Measurements from ENCODE around the gene SPATA21.

SPATA21 gene

DNA sequence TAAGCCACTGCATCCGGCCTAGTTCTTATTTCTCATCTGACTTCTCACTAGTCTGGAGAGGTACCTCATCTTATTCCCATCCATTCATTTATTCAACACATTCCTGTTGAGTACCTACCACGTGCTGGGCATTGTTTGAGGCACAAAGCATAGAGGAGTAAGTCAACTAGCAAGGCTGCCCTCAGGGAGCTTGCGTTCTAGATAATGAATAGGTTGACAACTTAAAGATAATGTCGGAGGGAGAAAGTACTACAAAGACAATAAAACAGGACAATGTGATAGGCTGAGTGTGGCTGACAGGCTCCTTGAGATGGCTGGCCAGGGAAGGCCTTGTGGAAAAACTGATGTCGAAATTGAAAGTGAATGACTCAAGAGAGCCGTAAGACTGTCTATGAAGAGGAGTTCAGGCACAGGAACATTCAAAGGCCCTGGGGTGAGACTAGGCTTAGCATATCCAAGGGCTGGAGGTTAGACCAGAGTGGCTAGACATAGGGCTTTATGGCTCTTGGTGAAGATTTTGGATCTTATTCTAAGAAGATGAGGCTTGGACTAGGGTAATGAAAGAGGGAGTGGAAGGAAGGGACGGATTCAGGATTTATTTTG, 18.3 kb downstream of the SPATA21 start:
- DNase-seq = no peak

DNA sequence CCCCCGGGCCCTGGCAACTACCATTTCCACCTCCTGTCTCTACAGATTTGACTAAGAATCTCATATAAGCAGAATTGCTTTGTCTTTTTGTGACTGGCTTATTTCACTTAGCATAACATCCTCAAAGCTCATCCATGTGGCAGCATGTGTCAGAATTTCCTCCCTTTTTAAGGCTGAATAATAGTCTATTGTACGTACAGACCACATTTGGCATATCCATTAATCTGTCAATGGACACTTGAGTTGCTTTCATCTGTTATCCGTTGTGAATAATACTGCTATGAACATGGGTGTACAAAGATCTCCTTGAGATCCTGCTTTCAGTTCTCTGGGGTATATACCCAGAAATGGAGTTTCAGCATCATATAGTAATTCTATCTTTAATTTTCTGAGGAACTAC, 24.0 kb downstream of the SPATA21 start:
- no peak for DNase-seq

DNA sequence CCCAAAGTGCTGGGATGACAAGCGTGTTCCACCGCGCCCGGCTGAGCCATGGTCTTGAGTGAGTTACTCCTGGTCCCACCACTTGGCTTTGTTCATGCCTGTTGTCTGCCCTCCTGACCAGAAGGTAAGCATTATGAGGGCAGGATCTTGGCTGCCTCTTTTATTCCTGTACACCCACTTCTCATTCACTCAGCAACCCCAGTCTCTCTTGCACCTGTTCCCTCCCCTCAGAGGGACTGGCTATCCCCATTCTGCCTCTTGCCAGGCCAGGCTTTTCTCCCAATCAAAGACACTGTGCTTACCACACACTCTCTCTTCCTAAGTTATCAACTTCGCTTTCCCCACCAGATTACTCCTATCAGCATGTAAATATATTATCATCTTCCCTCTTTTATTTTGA, 26.4 kb downstream of the SPATA21 start:
- DNase-seq = no peak

DNA sequence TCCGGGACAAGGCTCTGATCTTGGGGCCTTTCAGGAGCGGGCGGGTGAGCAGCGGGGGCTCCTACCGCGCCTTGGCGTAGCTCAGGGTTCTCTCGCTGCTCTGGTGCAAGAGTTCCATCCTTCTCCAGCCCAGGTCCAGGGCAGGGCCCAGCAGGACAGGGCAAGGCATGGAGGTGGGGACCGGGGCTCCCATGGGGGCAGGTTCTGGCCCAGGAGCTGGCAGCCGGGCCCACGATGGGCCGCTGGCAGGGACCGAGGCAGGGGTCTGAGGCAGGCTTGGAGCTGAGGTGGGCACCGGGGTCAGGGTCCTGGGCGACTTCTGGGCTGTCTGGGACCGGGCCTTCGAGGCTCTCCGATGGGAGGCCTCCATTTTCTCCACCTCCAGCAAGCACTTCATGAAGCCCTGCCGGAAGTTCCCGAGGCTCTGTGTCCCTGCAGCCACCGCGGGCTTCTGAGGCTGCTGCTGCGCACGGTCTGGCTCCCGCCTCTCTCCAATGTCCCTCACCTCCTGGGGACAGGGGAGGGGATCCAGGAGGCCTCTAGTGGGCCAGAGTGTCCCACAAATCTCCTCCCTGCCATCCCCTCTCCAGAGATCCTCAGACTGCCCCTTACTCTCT, 27.6 kb downstream of the SPATA21 start:
- no peak for DNase-seq

DNA sequence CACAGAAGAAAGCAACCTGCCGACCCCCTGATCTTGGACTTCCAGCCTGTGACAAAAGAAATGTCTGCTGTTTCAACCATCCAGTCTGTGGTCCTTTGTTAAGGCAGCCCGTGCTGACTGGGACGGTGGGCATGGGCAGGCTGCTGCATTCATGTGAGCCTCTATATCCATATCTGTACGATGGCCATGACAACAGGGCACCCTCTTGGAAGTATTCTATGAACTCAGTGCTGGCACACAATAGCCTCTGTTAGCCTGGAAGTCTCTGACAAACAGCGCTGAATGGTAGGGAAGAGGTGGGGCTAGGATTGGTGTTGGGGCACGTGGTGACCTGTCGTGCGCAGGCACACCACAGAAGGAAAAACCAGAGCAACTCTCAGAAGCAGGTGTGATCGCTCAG, 30.4 kb downstream of the SPATA21 start:
- DNase-seq = no peak

DNA sequence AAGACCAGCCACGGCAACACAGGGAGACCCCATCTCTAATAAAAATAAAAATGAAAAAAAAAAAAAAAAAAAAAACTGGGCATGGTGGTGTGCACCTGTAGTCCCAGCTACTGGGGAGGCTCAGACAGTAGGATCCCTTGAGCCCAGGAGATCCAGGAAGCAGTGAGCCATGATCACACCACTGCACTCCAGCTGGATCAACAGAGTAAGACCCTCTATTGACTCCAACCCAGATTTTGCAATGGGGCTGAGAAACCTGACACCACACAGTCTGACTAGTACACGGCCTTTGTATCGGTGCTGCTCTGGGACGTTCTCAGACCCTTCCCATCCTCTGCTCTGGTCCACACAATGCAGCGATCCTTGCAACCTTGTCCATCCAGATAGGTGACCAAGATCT, 31.8 kb downstream of the SPATA21 start:
- DNase-seq = no peak

DNA sequence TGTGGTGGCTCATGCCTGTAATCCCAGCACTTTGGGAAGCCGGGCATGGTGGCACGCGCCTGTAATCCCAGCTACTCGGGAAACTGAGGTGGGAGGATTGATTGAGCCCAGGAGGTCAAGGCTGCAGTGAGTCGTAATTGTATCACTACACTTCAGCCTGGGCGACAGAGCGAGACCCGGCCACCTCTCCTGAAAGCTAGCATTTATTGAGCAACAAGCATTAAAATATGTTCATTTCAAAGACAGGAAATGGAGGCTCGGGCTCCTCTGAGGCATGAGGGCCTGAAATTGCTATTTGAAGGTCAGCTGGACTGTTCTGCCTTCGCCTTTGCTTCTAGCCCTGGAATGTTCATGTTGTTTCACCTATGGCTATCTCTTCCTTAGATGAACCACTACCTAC, 34.5 kb downstream of the SPATA21 start:
- no peak for DNase-seq

DNA sequence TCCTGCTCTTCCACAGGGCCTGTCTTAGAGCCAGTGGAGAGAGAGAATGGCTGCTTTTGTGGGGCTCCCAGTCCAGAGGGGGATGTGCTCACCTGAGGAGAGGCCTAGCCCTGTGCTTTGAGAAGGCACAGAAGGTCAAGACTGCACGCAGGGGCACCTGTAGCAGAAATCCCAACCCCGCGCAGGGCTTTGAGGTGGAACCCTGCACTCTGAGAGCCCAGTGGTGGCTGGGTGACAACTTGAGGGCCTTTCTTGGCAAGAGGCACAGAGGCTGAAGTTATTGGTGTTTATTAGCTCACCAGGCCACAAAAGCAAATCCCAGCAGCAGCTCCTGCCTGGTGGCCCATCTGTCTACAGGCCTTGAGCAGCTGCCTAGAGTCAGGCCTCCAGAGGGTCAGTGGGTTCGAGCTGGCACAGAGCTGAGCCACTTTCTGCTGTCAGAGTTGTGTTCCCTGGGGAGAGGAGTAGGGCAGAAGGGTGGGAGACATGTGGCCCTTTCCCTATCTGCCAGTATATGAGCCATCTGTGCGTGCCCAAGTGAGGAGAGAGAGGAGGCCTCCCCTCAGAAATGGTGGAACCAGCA, 38.8 kb downstream of the SPATA21 start:
- no peak for DNase-seq

DNA sequence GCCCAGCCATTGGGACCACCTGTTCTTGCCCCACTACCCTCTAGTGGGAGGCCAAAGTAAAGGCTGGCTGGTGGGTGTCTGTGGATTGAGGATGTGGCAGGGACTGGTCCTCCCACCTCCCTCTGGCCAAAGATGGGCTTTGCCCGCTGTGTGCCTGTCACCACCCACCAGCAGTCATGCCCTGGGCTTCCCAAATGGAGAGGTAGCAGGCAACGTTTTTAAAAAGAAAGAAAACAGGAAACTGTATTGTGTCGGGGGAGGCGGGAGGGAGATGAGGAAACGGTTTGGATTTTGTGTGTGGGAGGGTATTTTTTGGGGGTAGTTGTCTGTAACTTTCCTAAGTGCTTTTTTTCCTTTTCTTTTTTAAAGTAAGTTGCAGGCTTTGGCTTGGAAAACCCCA, 40.1 kb downstream of the SPATA21 start:
- no peak for DNase-seq

DNA sequence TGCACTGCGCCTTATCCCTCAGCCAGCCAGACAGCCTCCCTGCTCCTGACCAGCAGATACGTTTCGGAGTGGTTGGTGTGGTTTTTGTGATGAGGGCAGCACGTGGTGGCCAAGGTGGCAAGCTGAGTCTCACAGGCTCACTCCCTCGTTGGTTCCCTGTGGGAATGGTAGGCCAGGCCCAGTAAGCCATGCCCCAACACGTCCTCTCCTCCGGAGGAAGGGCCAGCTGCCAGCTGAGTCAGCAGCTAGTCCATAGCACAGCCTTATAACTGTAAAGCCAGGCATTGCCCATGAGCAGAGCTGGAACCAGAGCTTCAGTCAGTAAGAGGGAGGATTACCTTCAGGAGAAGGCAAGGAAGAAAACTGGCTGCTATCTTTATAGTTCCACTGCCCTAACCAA, 40.6 kb downstream of the SPATA21 start:
- DNase-seq = no peak

DNA sequence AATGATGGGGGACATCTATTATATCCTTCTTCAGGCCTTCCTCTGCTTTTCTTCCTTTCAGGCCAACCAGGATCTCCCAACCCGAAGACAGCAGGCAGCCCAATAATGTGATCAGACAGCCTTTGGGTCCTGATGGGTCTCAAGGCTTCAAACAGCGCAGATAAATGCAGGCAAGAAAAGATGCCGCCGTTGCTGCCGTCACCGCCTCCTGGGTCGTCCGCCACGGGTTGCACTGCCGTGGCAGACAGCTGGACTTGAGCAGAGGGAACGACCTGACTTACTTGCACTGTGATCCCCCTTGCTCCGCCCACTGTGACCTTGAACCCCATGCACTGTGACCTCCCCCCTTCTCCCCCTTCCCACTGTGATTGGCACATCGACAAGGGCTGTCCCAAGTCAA, 42.2 kb downstream of the SPATA21 start:
- DNase-seq = no peak

DNA sequence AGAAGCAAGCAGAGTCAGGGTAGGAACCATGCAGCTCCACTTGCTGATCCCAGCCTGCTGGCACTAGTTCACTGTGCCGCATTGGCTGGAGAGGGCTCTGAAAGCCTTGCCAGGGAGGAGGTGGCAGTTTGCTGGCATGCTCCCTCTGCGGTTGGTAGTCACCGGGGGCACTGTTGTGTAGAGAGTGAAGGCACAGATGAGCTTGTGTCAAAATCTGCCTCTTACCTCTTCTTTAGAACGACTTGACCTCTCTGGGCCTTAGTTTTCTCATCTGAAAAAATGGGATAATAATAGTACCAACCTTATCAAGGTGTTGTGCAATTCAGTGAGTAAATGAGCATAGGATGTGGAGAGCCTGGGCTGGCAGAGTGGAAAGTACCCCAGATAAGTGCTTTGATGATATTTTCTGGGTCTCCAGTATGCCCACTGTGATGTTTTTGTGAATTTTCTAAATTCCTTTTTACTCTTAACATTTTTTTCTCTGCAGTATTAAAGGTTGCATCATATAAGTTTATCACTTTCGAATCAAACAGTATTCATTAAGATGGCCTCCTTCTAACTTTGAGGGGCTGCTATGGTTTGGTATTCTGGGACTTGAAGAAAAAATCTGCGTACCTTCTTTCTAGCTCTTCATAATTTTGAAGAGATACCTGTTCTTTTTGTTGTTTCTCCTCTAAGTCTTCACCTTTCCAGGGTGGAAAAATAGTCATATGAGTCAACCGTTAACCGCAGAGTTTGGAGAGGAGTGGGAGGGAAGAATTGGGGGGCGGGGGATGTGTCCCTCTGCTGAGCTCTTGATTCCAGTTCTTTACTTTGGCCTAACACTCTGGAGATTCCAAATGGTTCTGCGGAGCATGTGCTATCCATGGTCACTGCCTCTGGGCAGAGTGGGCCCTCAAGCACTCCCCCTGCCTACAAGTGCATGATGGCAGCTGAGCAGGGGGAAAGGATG, 43.4 kb downstream of the SPATA21 start:
- DNase-seq = peak; percentile 40 to 81

DNA sequence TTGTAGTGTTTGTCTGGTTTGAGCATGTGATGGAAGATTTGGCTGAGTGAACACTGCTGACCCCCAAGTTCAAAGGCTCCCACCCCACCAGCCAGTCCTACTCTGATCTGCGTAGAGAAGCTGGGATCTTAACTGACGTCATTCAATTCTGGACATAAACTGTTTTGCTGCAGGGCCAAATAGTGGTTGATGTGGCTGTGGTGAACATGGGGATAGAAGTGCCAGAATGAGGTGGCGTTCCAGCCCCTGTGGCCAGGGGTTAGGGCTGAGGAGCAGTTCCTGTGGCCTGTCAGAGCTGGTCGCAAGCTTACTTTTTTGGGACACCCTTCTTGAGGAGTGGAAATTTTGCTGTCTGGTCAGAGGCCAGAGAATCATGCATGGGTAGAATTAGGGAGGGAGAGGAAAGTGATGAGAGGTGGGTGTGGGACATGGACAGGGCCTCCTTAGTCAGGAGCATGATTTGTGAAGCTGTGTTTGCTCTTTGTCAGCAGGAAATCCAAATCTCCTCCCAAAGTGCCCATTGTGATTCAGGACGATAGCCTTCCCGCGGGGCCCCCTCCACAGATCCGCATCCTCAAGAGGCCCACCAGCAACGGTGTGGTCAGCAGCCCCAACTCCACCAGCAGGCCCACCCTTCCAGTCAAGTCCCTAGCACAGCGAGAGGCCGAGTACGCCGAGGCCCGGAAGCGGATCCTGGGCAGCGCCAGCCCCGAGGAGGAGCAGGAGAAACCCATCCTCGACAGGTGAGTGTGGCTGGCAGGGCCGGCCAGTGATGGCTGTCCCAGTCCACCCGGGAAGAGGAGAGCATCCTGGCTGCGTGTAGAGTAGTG, 44.3 kb downstream of the SPATA21 start:
- DNase-seq = no peak

DNA sequence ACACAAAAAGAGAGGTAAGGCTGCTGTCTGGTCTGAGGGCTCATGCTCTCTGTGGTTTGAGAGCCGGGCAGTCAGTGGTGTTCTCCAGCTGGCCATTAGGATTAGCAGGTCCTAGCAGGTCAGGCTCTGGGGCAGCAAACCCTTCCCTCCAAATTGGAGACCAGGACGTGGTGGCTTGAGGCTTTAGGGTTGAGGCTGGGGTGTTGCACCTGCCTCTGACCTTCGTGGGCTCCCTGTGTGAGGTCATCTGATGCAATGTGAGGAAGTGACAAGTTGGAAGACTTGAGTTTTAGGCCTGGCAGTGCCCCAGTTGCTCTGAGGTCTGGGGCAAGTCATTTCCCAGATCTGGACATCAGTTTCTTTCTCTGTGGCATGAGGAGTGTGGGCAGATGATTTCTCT, 45.8 kb downstream of the SPATA21 start:
- no peak for DNase-seq

DNA sequence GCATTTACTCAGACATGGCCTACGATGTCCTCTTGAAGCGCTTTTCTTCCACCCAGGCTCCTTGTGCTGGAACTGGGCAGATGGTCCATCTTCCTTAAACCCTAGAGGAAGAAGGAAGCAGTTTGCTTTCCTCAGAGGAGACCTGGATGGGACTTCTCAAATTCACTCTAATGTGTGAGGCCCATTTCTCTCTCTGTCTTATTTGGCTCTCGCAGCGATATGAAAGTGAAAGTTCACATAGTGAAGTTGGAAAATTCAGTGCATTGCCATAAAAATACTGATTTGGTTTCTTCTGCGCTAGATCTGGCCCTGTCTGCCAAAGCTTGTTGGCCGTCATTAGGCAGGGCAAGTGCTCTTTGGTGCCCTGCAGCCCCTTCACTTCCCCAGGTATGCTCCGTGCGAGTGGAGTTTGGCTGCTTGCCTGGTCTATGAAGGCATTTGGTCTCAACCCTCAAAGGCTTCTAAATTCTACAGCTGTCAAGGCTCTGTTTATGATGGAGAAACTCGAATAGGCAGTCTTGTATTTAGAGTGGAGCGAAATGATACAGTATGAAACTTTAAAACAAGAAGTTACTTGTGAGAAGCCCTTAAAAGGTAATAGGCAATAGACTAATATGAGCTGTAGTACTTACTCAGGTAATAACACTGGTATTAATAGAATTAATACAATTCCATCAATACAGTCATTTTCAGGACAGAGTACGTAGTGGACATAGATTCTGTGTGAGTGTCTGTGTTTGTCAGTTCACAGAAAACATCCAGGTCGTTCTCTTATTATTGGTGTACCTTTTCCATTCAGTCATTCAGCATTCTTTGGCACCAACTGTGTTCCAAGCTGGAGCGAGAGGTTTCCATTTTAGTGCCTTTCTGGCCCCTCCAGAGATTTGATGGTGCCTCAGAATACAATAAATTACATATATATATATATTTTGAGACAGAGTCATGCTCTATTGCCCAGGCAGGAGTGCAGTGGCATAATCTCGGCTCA, 49.7 kb downstream of the SPATA21 start:
- DNase-seq = no peak

DNA sequence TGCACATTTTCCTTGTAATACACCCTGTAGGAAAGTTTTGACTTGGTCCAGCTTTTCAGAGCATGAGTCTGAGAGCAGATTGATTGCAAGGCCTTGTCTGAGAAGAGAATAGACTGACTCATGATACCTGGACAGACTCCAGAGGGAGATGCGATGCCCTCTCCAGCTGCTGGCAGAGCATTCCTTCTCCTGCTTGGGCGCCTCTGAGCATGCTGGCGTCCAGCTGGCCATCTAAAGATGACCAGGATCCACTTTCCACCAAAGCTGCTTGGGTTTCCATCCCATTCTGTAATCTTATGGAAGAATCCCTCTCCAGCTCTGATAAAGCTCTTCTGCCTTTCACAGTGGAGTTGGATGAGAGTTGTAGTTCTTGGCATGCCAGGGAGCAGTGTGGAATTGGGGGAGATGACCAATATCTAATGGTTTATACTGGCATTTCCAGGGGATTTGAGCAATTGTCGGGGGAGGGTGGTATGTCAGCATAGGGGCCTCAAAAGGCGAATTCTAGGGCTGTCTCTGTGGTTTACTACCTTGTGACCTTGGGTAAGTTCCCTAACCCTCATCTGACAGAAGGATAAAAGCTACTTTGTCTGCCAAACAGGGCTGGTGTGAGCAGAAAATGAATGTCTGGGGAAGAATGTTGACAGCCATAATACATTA, 50.6 kb downstream of the SPATA21 start:
- DNase-seq = no peak

DNA sequence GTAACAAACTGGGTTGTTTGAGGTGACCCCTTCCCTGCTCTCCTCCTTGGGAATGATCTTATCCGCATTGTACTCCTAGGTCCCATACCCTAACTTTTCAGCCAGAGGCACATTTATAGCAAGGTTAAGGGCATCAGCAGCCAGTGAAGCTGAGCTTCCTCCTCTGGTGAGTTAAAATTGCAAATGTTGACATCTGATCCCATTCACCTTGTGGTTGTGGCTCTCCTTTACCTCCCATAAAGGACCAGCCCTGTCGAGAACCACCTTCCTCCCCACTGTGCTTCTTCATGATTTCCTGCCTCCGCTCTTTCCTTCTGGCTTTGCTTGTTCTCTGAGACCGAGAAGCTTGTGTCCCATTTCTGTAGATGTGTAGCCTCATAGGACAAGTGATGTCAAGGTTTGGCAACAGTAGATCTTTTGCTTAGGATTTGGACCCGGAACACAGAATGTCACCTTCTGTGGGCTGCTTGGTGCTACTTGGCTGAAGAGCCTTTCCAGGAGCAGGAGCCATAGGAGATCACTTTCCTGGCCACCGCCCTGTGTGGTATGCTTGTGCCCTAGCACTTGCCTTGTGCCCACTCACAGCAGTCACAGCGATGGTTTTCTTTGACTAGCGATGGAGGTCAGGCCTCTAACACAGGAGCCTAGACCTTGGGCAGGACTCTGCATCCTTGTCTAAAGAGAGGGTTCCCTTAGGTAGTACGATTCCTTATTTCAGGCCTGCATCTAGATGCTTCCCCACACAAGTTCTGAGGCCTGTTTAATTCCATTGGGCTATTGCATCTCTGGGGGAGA, 51.4 kb downstream of the SPATA21 start:
- DNase-seq = no peak

DNA sequence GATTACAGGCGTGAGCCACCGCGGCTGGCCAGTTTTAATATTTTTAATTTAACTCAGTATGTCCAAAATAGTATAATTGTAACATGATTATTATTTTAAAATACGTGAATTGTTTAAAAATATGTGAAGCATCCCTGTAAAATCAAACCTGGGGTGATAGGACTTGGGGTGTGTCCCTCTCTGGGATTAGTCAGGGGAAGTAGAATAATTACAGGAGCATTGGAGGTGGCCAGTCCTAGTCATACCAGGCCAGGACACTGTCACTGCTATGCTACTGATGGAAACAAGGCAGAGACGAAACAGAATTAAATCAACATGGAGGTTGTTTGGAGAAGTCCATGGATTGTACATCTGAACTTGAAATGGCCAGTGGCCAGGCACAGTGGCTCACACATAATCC, 53.3 kb downstream of the SPATA21 start:
- no peak for DNase-seq

DNA sequence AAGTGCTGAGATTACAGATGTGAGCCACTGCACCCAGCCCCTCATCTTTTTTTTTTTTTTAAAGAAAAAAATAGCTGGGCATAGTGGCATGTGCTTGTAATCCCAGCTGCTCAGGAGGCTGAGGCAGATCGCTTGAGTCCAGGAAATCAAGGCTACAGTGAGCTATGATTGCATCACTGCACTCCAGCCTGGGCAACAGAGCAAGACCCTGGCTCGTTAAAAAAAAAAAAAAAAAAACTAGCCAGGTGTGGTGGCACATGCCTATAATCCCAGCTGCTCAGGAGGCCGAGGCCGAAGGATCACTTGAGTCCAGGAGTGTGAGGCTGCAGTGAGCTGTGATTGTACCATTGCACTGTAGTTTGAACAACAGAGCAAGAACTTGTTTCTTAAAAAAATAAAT, 56.4 kb downstream of the SPATA21 start:
- no peak for DNase-seq

DNA sequence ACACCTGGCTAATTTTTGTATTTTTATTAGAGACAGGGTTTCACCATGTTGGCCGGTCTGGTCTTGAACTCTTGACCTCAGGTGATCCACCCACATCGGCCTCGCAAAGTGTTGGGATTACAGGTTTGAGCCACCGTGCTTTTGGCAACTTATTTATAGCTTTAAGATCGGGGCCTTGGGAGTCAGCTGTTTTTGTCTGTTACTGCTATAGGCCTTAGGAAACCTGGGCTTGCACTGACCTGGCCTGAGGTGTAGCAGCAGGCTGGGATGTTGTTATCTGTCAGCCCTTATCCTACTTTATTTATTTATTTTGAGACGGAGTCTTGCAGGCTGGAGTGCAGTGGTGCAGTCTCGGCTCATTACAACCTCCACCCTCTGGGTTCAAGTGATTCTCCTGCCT, 58.8 kb downstream of the SPATA21 start:
- DNase-seq = no peak
